ENCODE results near the gene RPAP3.
A peak's percentile ranks its signal among the peaks of the same experiment; 100 is the strongest.

RPAP3 gene, protein sequence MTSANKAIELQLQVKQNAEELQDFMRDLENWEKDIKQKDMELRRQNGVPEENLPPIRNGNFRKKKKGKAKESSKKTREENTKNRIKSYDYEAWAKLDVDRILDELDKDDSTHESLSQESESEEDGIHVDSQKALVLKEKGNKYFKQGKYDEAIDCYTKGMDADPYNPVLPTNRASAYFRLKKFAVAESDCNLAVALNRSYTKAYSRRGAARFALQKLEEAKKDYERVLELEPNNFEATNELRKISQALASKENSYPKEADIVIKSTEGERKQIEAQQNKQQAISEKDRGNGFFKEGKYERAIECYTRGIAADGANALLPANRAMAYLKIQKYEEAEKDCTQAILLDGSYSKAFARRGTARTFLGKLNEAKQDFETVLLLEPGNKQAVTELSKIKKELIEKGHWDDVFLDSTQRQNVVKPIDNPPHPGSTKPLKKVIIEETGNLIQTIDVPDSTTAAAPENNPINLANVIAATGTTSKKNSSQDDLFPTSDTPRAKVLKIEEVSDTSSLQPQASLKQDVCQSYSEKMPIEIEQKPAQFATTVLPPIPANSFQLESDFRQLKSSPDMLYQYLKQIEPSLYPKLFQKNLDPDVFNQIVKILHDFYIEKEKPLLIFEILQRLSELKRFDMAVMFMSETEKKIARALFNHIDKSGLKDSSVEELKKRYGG

DNA sequence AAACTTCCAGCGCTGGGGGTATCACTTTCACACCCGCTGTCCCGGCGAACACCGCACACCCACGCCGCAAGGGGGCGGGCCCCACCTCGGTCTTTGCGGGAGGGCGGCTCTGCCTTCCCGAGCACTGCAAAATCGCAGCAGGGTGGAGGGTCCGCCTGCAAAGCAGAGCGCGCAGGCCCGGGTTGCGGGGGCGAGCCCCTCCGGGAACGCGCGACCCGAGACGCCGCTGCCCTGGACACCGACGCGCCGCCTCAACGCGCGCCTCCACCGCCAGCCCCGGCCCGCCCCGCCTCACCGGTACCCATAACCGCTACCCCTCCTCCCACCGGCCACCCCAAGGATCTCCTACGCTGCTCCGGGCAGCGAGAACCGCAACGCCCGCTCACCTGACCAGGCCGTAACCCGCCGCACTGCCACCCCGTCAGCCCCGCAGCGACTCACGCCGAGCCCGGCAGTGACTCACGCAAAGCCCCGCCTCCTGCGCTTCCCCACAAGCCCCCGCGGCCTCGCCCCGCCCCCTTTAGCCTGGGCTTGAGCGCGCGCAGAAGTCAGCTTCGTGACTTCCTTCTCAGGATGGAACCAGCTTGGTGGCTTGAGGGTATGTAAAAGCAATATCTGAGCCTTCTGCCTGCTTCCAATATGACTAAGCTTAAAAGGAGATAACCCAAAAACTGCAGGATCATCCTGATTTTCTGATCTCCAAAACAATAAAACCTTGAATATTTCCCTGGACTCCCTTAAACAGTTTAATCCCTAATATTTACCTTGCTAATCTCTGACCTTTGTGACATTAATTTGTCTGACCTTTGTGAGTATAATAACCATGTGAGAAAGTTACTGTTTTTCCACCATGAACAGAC is at the start of gene RPAP3:
Gene RPAP3, minus strand, starts transcription at position 465 of the 860 bp plus-strand sequence. CDS start 3,190 bp downstream, outside the sequence.
- peak; percentile 94 for ATAC-seq
- no peaks in the 10 kb centered on the region for H3K9me3 Mint-ChIP-seq
- peaks cover 39% of the 10 kb centered on the region for H3K36me3 Mint-ChIP-seq
- peak; percentile 97 to 99 for DNase-seq (ENCODE audit: low spot score in 2 of 2)
- peak within 1 kb of the TSS; percentile 97 for H3K27ac Mint-ChIP-seq
- H3K4me1 Mint-ChIP-seq, result peaks cover 50% of the 10 kb centered on the region
- peak within 1 kb of the TSS; percentile 85 for H3K4me3 Mint-ChIP-seq

DNA sequence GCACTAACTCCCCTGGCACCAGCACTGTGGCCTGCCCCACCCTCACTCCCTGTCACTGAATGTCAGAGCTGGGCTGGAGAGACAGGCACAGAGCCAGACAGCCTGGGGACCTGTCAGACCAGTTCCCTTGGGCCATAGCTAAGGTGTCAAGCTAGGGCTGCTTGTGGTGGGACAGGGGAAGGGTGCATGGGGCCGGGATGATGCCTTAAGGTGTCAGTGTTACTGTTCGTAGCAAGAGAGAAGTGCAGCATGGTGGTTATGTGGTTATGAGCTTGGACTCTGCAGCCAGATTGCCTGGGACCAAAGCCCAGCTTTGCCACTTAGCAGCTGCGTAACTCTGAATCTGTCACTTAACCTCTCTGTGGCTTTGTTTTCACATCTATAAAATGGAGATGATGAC is 49.1 kb upstream of the RPAP3 start:
- peak; percentile 27 for ATAC-seq
- Mint-ChIP-seq H3K27ac (peak overlapping the region; percentile 85), H3K4me3 (peak overlapping the region; percentile 55)

DNA sequence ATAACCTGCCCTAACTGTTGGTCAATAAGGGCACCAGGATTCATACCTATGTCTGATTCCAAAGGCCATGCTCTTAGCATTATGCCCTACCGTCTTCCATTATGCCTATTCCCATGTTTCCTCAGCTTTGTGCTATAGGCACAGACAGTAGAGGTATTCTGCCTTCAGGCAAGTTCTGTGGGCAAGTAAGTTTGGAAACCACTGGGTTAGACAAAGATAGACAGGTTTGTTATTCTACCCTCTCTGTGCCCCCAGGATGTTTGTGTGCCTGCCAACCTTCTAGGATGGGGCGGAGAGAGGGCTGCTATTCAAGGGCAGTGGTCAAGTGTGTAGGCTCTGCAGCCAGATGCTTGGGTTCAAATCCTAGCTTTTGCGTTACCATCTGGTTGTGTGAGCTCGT is 48.3 kb upstream of the RPAP3 start:
- H3K4me3 Mint-ChIP-seq, result no peak overlapping the region
- H3K36me3 Mint-ChIP-seq, result no peaks in the 10 kb centered on the region
- DNase-seq (ENCODE audit: low spot score in 2 of 2), result no peak
- H3K9me3 Mint-ChIP-seq, result no peaks in the 10 kb centered on the region
- ATAC-seq, result no peak
- H3K4me1 Mint-ChIP-seq, result peaks cover 53% of the 10 kb centered on the region
- peak overlapping the region; percentile 56 for H3K27ac Mint-ChIP-seq

More for the DNA sequence above, 49.1 kb upstream of the RPAP3 start:
- H3K36me3 Mint-ChIP-seq, result no peaks in the 10 kb centered on the region
- H3K9me3 Mint-ChIP-seq, result no peaks in the 10 kb centered on the region
- peak in 1 of 2 donors; percentile 57 for DNase-seq (ENCODE audit: low spot score in 2 of 2)
- peaks cover 61% of the 10 kb centered on the region for H3K4me1 Mint-ChIP-seq

DNA sequence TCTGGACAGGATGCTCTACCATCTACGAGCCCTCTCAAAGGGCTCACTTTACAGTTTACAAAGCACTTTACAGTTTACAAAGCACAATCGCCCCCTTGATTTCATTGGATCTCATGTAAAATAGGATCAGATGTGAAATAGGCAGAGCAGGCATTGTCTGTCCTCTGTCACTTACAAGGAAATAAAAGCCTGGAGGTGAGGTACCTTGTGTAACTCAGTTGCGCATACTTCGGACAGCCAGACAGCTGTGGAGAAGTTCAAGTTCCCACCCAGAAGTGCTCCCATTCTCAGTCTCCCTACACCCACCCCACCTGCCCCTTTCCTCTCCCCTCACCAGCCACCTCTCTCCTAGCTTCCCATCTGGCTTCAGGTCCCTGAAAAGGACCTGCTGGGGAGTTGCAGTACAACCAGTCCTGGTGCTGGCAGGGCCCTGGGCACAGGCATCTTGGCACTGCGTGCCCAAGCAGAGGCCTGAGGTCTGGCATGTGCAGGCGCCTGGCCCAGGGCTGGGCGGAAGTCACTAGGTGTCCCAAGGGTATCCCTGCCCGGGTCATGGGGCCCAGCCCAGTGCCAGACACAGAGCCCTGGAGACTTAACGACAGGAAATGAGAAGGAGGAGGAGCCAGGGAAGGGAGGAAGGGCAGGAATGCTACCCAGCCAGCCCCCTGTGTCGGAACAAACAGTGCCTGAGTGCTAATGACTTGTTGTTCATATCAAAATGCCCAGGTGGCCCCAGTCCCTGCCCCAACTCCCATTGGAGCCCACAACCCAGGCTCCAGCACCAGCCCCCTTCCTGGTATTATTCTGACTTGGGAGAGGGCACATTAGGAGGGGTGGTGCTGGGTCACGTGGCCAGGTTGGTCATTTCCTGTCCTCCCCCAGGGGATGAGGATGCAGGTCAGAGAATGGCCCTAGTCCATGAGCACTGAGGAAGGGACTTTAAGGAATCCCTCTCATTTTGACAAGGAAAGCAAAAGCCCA is 47.5 kb upstream of the RPAP3 start:
- Mint-ChIP-seq H3K4me3 (no peak overlapping the region), H3K9me3 (no peaks in the 10 kb centered on the region), H3K4me1 (peaks cover 46% of the 10 kb centered on the region), H3K27ac (peak overlapping the region; percentile 56), H3K36me3 (no peaks in the 10 kb centered on the region)
- ATAC-seq (no peak), DNase-seq (ENCODE audit: low spot score in 2 of 2) (no peak)

DNA sequence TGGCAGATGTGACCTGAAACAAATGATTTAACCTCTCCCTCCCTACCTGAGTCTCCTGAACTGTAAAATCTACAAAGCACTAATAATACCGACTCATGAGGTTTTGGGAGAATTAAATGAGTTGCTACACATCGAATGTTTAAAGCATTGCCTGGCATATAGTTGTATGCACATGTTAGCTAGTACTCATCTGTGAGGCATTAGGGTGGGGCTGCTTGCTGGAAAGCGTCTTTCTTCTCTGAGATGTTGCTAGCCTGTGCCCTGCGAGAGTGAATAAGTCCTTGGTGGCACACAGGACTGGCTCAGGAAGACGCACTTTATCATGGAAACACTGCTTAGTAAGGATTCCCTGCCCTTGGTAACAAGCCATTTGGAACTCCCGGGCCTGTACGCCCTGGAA is 46.7 kb upstream of the RPAP3 start:
- no peak for DNase-seq (ENCODE audit: low spot score in 2 of 2)
- peaks cover 38% of the 10 kb centered on the region for H3K4me1 Mint-ChIP-seq

DNA sequence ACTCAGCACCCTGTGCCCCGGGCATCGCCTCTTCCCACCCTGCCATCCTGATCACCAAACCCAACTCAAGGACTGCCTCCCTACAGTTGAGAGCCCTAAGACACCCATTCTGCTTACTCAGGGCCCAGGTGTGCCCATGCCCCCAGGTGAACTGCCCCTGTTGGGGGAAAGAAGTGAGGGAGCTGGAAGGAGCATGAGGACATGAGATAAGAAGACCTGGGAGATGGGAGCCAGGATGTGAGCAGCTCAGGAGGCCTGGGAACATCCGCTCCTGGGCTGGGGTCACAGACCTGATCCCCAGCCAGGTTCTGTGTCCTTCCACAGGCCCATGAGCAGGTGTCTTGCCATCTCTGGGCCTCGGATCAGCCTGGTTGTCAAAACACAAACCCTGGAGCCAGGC is 46.3 kb upstream of the RPAP3 start:
- Mint-ChIP-seq H3K27ac (peak overlapping the region; percentile 56), H3K36me3 (no peaks in the 10 kb centered on the region), H3K4me3 (no peak overlapping the region), H3K9me3 (no peaks in the 10 kb centered on the region), H3K4me1 (peaks cover 34% of the 10 kb centered on the region)
- no peak for DNase-seq (ENCODE audit: low spot score in 2 of 2)
- ATAC-seq, result no peak

More for the DNA sequence above, 46.7 kb upstream of the RPAP3 start:
- Mint-ChIP-seq H3K36me3 (no peaks in the 10 kb centered on the region), H3K27ac (peak overlapping the region; percentile 56), H3K9me3 (no peaks in the 10 kb centered on the region), H3K4me3 (no peak overlapping the region)
- no peak for ATAC-seq

DNA sequence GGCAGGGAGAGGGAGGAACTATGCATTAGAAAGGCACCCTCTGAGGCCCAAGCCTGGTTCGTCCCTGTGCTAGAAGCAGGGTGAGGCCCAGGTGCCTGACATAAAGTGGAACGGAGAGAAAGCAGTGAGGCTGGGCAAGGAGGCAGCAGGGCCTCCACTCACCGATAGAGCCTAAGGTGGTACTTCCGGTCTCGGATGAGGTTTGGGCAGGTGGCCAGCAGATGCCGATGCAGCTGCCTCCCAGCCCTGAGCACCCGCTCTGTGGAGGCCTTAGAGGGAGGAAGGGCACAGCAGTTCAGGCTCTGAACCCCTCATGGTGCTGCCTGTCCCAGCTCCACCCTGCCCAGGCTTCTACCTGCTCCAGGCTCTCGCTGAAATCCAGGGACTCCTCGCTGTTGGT is 45.7 kb upstream of the RPAP3 start:
- Mint-ChIP-seq H3K27ac (peak overlapping the region; percentile 56), H3K4me3 (no peak overlapping the region), H3K4me1 (peaks cover 28% of the 10 kb centered on the region), H3K9me3 (no peaks in the 10 kb centered on the region), H3K36me3 (no peaks in the 10 kb centered on the region)
- ATAC-seq (no peak), DNase-seq (ENCODE audit: low spot score in 2 of 2) (no peak)

DNA sequence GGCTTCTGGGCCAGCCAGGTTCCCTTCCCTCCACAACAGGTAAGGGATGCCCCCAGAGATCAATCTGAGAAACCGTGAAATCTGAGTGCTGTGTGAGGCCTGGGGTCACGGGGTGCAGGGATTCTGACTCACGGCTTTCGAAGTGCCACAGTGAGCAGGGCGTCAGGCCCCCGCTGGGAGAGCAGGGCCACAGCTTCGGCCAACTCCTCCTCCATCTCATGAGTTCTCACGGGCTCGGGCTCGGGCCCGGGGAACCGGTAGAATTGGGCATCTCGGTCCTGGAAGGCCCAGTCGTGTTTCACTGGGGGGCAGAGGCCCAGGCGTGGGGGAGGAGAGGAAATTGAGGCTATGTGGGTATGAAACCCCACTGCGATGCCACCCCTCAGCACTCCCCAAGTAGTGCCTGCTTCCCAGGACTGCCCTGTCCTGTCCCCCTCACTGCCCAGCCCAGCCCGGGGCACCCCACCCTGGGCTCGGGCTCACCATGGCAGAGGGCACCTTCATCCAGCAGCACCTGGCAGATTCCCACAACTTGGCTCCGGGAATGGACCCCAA is 45.2 kb upstream of the RPAP3 start:
- Mint-ChIP-seq H3K36me3 (no peaks in the 10 kb centered on the region), H3K4me1 (peaks cover 22% of the 10 kb centered on the region), H3K4me3 (no peak overlapping the region), H3K27ac (no peak overlapping the region), H3K9me3 (no peaks in the 10 kb centered on the region)
- ATAC-seq (no peak), DNase-seq (ENCODE audit: low spot score in 2 of 2) (no peak)

DNA sequence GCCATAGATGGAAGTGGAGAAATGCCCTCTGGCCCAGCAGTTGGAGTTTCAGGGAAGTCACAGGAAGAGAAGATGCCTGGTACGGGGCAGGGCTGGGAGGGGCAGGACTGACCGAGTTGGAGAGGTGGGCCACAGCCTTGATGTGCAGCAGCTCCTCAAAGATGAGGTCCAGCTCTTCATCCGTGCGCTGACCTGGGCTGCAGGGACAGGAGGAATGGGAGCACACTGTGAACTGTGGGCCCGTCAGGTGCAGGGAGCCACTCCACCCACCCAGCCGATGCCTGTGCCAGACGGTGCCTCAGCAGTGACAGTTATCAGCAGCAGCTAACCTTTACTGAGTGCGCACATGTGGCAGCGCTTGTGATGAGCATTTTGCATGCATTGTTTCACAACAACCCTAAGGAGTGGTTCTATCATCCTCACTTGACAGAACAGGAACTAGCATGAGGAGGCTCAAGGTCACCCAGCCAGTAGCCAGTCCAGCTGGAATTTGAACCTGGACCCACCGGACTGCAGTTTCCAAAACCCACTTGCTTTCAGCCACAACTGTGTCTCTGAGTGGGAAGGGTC is 44.5 kb upstream of the RPAP3 start:
- peaks cover 16% of the 10 kb centered on the region for H3K4me1 Mint-ChIP-seq
- H3K4me3 Mint-ChIP-seq, result no peak overlapping the region
- ATAC-seq (no peak), DNase-seq (ENCODE audit: low spot score in 2 of 2) (no peak)
- no peaks in the 10 kb centered on the region for H3K36me3 Mint-ChIP-seq
- H3K27ac Mint-ChIP-seq, result peak overlapping the region; percentile 68
- H3K9me3 Mint-ChIP-seq, result no peaks in the 10 kb centered on the region

DNA sequence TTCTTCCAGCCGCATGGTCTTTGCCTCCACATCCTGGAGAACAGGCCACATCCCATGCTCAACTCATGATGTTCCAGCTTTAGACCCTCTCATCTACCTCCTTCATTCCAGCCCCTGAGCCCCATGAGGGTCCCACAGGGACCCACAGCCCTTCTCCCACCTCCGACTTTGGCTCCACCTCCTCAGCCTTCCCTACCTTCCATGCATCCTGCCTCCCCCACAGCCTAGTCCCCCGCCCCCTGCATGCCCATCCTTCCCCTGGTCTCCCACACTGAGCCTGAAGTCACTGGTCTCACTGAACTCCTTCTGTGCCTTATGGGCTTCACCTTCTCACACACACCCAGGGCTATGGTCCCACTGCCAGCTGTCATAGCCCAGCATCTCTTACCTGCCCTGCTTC is 43.1 kb upstream of the RPAP3 start:
- DNase-seq (ENCODE audit: low spot score in 2 of 2), result no peak
- Mint-ChIP-seq H3K4me1 (peaks cover 8% of the 10 kb centered on the region), H3K27ac (peak overlapping the region; percentile 29)

DNA sequence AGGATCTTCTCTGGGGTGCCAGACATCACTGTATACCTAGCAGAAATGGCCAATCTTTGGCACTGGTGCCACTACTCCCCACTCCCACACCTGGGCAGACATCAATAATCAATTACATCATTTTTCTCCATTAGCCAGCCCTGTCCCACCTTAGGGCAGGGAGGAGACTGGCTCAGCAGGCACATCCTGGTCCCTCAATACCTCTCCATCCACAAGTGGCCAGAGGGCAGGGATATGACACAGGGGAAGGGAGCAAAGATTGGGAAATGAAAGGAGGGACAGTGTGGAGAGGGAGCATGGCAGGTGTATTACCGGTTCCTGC is 42.6 kb upstream of the RPAP3 start:
- Mint-ChIP-seq H3K27ac (no peak overlapping the region), H3K4me1 (peaks cover 9% of the 10 kb centered on the region), H3K36me3 (no peaks in the 10 kb centered on the region), H3K9me3 (no peaks in the 10 kb centered on the region), H3K4me3 (no peak overlapping the region)
- ATAC-seq, result no peak
- no peak for DNase-seq (ENCODE audit: low spot score in 2 of 2)

More for the DNA sequence above, 43.1 kb upstream of the RPAP3 start:
- no peaks in the 10 kb centered on the region for H3K36me3 Mint-ChIP-seq
- no peak for ATAC-seq
- H3K9me3 Mint-ChIP-seq, result no peaks in the 10 kb centered on the region
- H3K4me3 Mint-ChIP-seq, result no peak overlapping the region

DNA sequence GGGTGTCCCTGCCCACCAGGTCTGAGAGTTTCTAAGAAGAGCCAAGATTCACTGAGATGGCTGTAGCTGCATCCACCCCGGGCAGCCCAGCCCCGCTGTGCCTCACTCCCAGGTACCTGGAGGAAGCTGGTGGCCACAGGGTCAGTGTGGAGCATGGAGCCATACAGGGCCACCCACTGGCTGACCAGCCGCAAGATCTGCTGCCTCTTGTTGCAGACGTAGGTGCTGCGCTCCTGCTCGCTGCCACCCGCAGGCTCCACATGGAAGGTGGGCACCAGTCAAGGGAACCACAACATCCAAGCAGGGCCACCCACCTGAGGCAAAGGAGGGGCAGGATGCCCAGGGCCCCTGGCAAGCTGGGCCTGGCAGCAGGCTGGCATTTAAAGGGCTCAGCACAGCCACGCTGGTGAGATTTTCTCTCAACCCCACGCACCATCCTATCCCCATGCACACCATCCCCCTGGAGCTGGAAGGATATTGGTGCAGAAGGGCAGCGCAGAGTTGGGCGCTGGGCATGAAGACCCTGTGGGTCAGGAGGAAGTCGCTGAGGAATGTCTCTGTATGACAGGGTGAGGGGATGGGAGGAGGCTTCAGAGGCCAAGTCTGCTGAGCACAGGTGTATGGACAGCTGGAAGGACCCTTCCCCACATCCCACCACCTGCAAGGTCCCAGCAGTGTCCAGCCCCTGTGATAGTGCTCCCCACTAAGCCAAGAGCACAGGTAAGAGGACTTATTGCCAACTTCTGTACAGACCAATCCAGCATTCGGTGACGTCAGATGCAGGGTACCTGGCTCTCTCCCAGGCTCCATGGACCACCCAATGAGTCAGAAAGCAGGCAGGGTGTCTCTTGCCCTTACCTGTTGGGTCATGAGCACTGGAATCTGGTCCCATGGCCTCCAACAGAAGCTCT is 42.0 kb upstream of the RPAP3 start:
- Mint-ChIP-seq H3K4me3 (no peak overlapping the region), H3K4me1 (peaks cover 8% of the 10 kb centered on the region), H3K9me3 (no peaks in the 10 kb centered on the region), H3K27ac (no peak overlapping the region), H3K36me3 (no peaks in the 10 kb centered on the region)
- DNase-seq (ENCODE audit: low spot score in 2 of 2) (no peak), ATAC-seq (no peak)

DNA sequence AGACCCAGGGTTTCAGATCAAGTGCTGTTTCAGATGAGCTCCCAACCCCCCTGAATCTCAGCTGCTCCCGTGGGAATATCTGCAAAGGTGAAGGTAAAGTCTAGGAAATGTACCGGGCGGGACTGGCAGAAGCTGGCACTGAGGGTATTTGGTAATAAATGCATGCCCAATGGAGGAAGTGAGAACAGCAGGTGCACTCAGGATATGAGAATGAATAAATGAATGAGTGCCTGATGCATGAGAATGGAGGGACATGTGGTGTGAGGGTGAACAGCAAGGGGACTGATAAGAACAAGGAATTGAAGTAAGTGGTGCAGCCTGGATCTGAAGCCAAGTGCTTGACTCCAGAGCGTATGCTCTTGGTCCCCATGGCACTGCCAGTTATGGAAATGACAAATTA is 41.3 kb upstream of the RPAP3 start:
- no peak overlapping the region for H3K27ac Mint-ChIP-seq
- H3K4me1 Mint-ChIP-seq, result peaks cover 13% of the 10 kb centered on the region
- no peak for ATAC-seq
- H3K9me3 Mint-ChIP-seq, result no peaks in the 10 kb centered on the region
- no peaks in the 10 kb centered on the region for H3K36me3 Mint-ChIP-seq
- no peak for DNase-seq (ENCODE audit: low spot score in 2 of 2)
- no peak overlapping the region for H3K4me3 Mint-ChIP-seq

Measured in stimulated activated effector memory CD8-positive, alpha-beta T cell treated with anti-CD3 and anti-CD28 coated beads, Interleukin-12 subunit alpha, Interleukin-12 subunit beta, amount 100 ng/mL, for 72 hours (primary cell).